Lower leg skin (tissue), 4 donors: ENCODE measurements around the gene TRMT11. TPM values are rescaled to one million over a fixed set of nuclear protein-coding genes. Genes with fewer than 3 reads are reported as not detected.

Source experiments
- DNase-seq, 2 donors: peaks; one replicate each; pipeline ENCODE4 v3.0.0-alpha.2; 2019; ENCODE audit warnings: low spot score in 2 of 2
- H3K4me3 ChIP-seq: fragments of 200-600 bp; sonication (generic); 2 replicates; pipeline ENCODE4 v1.5.1; 2017; ENCODE audit warnings: mild to moderate bottlenecking, low read depth; ENCODE audit not compliant: poor library complexity, severe bottlenecking
- CTCF ChIP-seq, 3 donors: fragments of 450-650 bp; IDR thresholded peaks; one replicate each; pipeline ENCODE4 v1.5.1; 2016; ENCODE audit warnings: antibody characterized with exemption in 3 of 3, mild to moderate bottlenecking in 3 of 3, moderate library complexity in 2 of 3
- POLR2A ChIP-seq, 2 donors: fragments of 450-650 bp; IDR thresholded peaks; one replicate each; pipeline ENCODE4 v1.6.1; 2016 to 2017; ENCODE audit warnings: antibody characterized with exemption in 2 of 2, mild to moderate bottlenecking in 1 of 2, moderate library complexity in 1 of 2
- WGBS, 2 donors: methylation state at CpG; one replicate each; pipeline ENCODE4 v1.1.5; 2018; 5-methylcytosine and 5-hydroxymethylcytosine counted together
- intact Hi-C: fragments of 100-400 bp; cut with DNase I; formaldehyde crosslinking; loops from one replicate; pipeline ENCODE4 v1.15.0; 2023; ENCODE audit warnings: low total_unique reads
- total RNA-seq, 4 donors: library from RNA; depleted of rRNA; stranded (reverse); fragments of >200 nt; gene quantifications; one replicate each; pipeline ENCODE4 v1.1.0, GENCODE V29; 2016

TRMT11 gene
- total RNA-seq, 4 donors from 2014 or later: 8.1 to 14.0 (median 11.0) TPM

- TF ChIP-seq POLR2A (IDR thresholded peaks at IDR 0.05) (no peak), CTCF (IDR thresholded peaks at IDR 0.05) (no peak)
- DNase-seq: no peak
- intact Hi-C loops: no loop called here
- WGBS, 2 donors: 39 to 43% methylated on average over 7 of the region's 7 CpGs
- H3K4me3 ChIP-seq: no peak overlapping the region
Measured at GRCh38 chr6:126071000-126071647, 84.8 kb downstream of the TRMT11 start.

GRCh38 chr6:126072172-126072571, 85.8 kb downstream of the TRMT11 start:
- 86 to 92% methylated on average over 3 of the region's 3 CpGs for WGBS, 2 donors
- no peak overlapping the region for H3K4me3 ChIP-seq
- TF ChIP-seq POLR2A (IDR thresholded peaks at IDR 0.05) (no peak), CTCF (IDR thresholded peaks at IDR 0.05) (no peak)
- intact Hi-C loops: no loop called here
- DNase-seq: no peak

GRCh38 chr6:126072834-126073233, 86.5 kb downstream of the TRMT11 start:
- 92 to 95% methylated on average over 2 of the region's 2 CpGs for WGBS, 2 donors
- no peak overlapping the region for H3K4me3 ChIP-seq
- TF ChIP-seq CTCF (IDR thresholded peaks at IDR 0.05): no peak
- no peak for TF ChIP-seq POLR2A (IDR thresholded peaks at IDR 0.05)
- no peak for DNase-seq
- intact Hi-C loops: no loop called here

- 73 to 87% methylated on average over 4 of the region's 4 CpGs for WGBS, 2 donors
- H3K4me3 ChIP-seq: no peak overlapping the region
- TF ChIP-seq POLR2A (IDR thresholded peaks at IDR 0.05): no peak
- no peak for TF ChIP-seq CTCF (IDR thresholded peaks at IDR 0.05)
- no peak for DNase-seq
- intact Hi-C loops: no loop called here
Measured at GRCh38 chr6:126075335-126076071, 89.2 kb downstream of the TRMT11 start.

- no peak overlapping the region for H3K4me3 ChIP-seq
- intact Hi-C loops: no loop called here
- 35 to 39% methylated on average over 3 of the region's 3 CpGs for WGBS, 2 donors
- peak in 1 of 2 donors; percentile 60 for DNase-seq
- TF ChIP-seq POLR2A (IDR thresholded peaks at IDR 0.05) (no peak), CTCF (IDR thresholded peaks at IDR 0.05) (no peak)
Measured at GRCh38 chr6:126076992-126077664, 90.8 kb downstream of the TRMT11 start.
